ENCODE results near the gene GAGE10.
"Not testable (repeated sequence)": the region's sequence is repeated elsewhere in the genome, so short reads cannot be mapped to it uniquely, and the experiment has no call there.

Gene GAGE10

GRCh38 chrX:49330421-49330820 lies 27.0 kb downstream of the GAGE10 start:
- not testable (repeated sequence) for DNase-seq

DNA sequence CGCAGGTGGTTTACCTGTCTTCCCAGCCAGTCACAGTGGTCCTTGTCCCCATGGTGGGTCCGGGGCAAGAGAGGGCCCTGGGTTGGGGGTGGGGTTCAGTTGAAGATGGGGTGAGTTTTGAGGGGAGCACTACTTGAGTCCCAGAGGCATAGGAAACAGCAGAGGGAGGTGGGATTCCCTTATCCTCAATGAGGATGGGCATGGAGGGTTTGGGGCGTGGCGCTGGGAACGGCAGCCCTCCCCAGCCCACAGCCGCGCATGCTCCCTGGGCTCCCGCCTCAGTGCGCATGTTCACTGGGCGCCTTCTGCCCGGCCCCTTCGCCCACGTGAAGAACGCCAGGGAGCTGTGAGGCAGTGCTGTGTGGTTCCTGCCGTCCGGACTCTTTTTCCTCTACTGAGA lies 27.8 kb downstream of the GAGE10 start, which contains the start of gene GAGE13:
TSS of gene GAGE13 (plus strand) at position 301 of the 400 bp plus-strand sequence. CDS start 1,156 bp downstream, outside the sequence.
- DNase-seq: not testable (repeated sequence)

DNA sequence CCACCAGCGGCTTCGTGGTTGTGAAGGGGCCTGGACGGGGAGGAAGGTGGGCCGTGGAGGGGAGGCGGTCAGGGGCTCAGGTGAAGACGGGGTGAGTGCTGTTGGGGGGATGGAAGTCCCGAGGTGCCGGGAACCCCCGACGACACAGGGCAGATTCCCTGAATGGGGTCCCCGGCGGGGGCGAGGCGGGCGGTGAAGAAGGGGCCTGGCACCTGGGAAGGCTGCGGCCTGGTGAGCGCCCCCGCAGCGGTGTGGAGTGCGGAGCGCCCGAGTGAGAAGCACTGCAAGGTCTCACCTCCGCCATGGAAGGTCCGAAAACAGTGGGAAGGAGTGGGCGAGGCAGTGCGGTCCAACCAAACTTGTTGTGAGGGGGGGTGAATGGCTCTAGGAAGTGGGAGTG lies 28.4 kb downstream of the GAGE10 start:
- DNase-seq: not testable (repeated sequence)

- DNase-seq: not testable (repeated sequence)
These were observed 38.0 kb downstream of the GAGE10 start for GRCh38 chrX:49341449-49341848.

DNA sequence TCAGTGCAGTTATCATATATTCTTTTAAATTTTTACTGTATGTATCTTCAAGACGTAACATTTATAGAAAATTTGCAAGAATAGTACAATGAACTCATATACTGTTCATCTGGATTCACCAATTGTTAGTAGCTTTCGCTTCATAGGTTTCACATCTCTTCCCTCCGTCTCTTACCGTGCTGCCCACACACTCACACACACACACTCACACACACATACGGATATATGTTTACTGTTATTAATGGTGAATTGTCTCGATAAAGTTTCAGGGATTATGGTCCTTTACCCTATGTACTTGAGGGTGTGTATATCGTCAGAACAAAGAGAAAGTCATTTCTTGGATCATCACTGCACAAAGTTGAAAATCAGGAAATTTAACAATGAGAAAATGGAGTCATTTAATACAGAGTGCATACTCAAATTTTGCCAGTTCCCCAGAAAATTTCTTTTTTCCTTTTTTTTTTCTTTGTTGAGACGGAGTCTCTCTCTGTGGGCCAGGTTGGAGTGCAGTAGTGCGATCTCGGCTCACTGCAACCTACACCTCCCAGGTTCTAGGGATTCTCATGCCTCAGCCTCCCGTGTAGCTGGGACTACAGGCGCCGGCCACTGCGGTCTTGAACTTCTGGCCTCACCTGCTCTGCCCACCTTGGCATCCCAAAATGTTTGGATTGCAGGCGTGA lies 41.2 kb downstream of the GAGE10 start:
- DNase-seq: not testable (repeated sequence)

DNA sequence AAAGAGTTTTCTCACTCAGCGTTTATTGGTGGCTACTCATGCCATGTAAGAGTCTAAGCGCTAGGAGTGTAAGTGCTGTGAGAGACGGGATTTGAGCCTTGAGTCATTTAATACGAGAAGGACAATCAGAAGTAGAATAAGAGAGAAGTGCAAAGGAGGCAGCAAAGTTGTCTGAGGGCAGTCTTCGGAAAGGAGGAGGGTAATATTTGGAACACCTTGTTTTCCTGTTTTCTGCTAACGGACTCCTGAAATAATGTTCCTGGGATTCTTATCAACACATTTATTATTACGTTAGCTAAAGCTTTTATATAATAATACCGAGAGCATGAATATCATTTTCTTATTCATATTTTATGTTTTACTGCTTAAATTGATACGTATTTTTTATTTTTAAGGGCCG lies 42.0 kb downstream of the GAGE10 start:
- not testable (repeated sequence) for DNase-seq

GRCh38 chrX:49346150-49346549 lies 42.7 kb downstream of the GAGE10 start:
- not testable (repeated sequence) for DNase-seq
